ENCODE measurements around the gene PCED1B.

PCED1B gene

DNA sequence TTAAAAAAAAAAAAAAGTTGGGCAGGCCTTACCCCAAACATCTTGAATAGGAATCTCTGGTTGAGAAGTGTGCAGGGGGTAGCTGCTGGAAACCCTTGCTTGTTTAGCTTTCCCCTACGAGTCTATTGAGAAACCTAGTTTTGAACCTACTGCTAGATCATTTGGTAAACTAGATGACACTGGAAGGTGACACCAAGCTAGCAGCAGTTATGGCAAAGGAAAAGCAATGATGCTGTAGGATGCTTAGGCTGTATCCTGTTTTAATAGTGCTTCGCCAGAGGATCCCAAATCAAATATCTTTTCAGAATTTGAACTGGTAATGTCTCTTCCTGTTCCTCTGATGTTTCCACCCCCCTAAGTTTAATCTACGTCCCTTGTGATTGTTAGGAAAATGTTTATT is 5.5 kb upstream of the PCED1B start:
- no peak for ATAC-seq
- no peak for TF ChIP-seq GLIS3 (CRISPR knock-in tag; IDR thresholded peaks at IDR 0.05)
- TF ChIP-seq TOX (CRISPR knock-in tag; IDR thresholded peaks at IDR 0.05; ENCODE audit: borderline replicate concordance), result no peak
- TF ChIP-seq ISL1 (CRISPR knock-in tag; IDR thresholded peaks at IDR 0.05), result no peak
- no peak for TF ChIP-seq CSDC2 (CRISPR knock-in tag; IDR thresholded peaks at IDR 0.05)
- TF ChIP-seq PATZ1 (CRISPR knock-in tag; IDR thresholded peaks at IDR 0.05; ENCODE audit: borderline replicate concordance), result no peak
- no peak for TF ChIP-seq CREB5 (CRISPR knock-in tag; IDR thresholded peaks at IDR 0.05; ENCODE audit: low read depth)
- no peak for TF ChIP-seq PPARA (CRISPR knock-in tag; IDR thresholded peaks at IDR 0.05; ENCODE audit: borderline replicate concordance)

GRCh38 chr12:47074757-47075156 is 4.7 kb upstream of the PCED1B start:
- TF ChIP-seq ZNF565 (CRISPR knock-in tag; conservative IDR thresholded peaks at IDR 0.05; ENCODE audit: low read depth) (no peak), OSR1 (CRISPR knock-in tag; IDR thresholded peaks at IDR 0.05) (no peak), POU6F1 (CRISPR knock-in tag; IDR thresholded peaks at IDR 0.05; ENCODE audit: borderline replicate concordance, low read depth) (no peak)
- ATAC-seq, result no peak

GRCh38 chr12:47075192-47076084 is 4.0 kb upstream of the PCED1B start:
- TF ChIP-seq ZNF8 (CRISPR knock-in tag; IDR thresholded peaks at IDR 0.05) (no peak), SNAI2 (CRISPR knock-in tag; IDR thresholded peaks at IDR 0.05) (no peak), GLIS3 (CRISPR knock-in tag; IDR thresholded peaks at IDR 0.05) (no peak), ZFP3 (CRISPR knock-in tag; IDR thresholded peaks at IDR 0.05) (no peak), ZC3H10 (CRISPR knock-in tag; IDR thresholded peaks at IDR 0.05) (no peak), CREB5 (CRISPR knock-in tag; IDR thresholded peaks at IDR 0.05; ENCODE audit: low read depth) (no peak), POU6F1 (CRISPR knock-in tag; IDR thresholded peaks at IDR 0.05; ENCODE audit: borderline replicate concordance, low read depth) (no peak), ZNF565 (CRISPR knock-in tag; conservative IDR thresholded peaks at IDR 0.05; ENCODE audit: low read depth) (no peak), ZFP30 (CRISPR knock-in tag; IDR thresholded peaks at IDR 0.05) (no peak), CSDC2 (CRISPR knock-in tag; IDR thresholded peaks at IDR 0.05) (no peak), TSHZ2 (CRISPR knock-in tag; IDR thresholded peaks at IDR 0.05) (no peak), ZNF70 (CRISPR knock-in tag; IDR thresholded peaks at IDR 0.05) (no peak), BACH2 (CRISPR knock-in tag; IDR thresholded peaks at IDR 0.05; ENCODE audit: borderline replicate concordance) (no peak), PPARA (CRISPR knock-in tag; IDR thresholded peaks at IDR 0.05; ENCODE audit: borderline replicate concordance) (no peak), RARB (CRISPR knock-in tag; IDR thresholded peaks at IDR 0.05) (no peak), TOX (CRISPR knock-in tag; IDR thresholded peaks at IDR 0.05; ENCODE audit: borderline replicate concordance) (no peak), ISL1 (CRISPR knock-in tag; IDR thresholded peaks at IDR 0.05) (no peak), ESRRG (CRISPR knock-in tag; IDR thresholded peaks at IDR 0.05) (no peak)
- TF ChIP-seq, protein P1, sequence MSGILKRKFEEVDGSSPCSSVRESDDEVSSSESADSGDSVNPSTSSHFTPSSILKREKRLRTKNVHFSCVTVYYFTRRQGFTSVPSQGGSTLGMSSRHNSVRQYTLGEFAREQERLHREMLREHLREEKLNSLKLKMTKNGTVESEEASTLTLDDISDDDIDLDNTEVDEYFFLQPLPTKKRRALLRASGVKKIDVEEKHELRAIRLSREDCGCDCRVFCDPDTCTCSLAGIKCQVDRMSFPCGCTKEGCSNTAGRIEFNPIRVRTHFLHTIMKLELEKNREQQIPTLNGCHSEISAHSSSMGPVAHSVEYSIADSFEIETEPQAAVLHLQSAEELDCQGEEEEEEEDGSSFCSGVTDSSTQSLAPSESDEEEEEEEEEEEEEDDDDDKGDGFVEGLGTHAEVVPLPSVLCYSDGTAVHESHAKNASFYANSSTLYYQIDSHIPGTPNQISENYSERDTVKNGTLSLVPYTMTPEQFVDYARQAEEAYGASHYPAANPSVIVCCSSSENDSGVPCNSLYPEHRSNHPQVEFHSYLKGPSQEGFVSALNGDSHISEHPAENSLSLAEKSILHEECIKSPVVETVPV (CRISPR knock-in tag; IDR thresholded peaks at IDR 0.05), result no peak
- no peak for ATAC-seq
